Measurements from ENCODE around the gene PLCD3. TPM values are rescaled to one million over a fixed set of nuclear protein-coding genes. Genes with fewer than 3 reads are reported as not detected.

The PLCD3 gene
- polyA plus RNA-seq, 1 of the 3 experiments (the other 2 are of a cell fraction): 59.7 TPM

DNA sequence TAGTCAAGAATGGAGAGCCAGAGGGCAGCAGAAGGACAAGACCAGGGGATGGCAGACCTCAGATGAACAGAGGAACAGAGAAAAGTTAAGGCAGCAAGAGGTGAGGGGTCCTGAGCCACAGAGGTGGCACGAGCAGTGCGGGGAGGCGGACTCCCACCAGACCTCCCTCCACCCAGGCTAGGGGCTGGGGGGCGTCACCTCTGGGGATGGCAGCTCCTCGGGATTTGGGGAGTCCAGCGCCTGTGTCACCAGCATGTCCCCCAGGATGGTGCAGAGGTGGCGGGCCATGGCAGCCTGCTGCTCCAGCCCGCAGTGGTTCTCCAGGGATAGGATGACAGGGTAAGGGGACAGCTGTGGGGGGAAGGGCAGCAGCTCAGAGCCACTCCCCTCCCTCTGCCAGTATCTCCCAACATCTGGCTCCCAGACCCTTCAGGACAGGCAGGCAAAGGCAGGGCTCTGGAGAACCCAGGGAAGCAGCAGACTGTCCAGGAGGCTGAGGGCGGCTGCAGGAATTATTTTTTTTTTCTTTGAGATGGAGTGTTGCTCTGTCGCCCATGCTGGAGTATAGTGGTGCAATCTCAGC lies 15.8 kb downstream of the PLCD3 start (continued):
- peak; percentile 92 for TF ChIP-seq CHD2 (IDR thresholded peaks at IDR 0.05; ENCODE audit: low read length, partially characterized antibody)
- no peak for TF ChIP-seq SMC3 (IDR thresholded peaks at IDR 0.05; ENCODE audit: low read depth, low read length)
- TF ChIP-seq, protein P1, sequence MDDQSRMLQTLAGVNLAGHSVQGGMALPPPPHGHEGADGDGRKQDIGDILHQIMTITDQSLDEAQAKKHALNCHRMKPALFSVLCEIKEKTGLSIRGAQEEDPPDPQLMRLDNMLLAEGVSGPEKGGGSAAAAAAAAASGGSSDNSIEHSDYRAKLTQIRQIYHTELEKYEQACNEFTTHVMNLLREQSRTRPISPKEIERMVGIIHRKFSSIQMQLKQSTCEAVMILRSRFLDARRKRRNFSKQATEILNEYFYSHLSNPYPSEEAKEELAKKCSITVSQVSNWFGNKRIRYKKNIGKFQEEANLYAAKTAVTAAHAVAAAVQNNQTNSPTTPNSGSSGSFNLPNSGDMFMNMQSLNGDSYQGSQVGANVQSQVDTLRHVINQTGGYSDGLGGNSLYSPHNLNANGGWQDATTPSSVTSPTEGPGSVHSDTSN (IDR thresholded peaks at IDR 0.05): no peak

DNA sequence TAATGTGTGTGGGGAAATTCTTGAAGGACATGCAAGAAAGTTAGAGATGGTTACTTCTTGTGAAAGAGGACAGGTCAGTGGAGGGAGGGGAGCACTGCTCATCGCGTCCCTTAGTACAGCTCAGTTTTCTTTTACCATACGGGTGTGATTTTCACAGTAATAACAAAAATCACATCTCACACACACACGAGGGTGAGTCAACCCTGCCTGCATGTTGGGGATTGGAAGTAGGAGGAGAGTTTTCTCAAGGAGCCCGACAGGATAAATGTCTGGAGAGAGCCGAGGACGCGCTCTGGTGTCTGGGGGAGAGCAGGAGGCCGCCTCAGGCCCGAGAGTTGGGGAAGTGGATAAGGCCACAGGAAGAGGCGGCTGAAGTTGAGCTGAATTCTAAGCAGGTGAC lies 16.4 kb downstream of the PLCD3 start:
- Histone ChIP-seq H3F3A (replicated peaks; ENCODE audit: insufficient read depth) (peaks cover 5% of the 10 kb centered on the region), H3K36me3 (replicated peaks in 1 of 2; ENCODE audit: control insufficient read depth in 1 of 2, insufficient read depth in 2 of 2, low read length in 1 of 2) (peaks cover 5 to 23% of the 10 kb centered on the region in 2 experiments), H3K9ac (no peak overlapping the region), H3K27ac (ENCODE audit: low read depth in 2 of 2, low read length in 1 of 2) (no peak overlapping the region; a peak in 1 of 4 replicates), H3K9me2 (no peaks in the 10 kb centered on the region), H3K4me1 (ENCODE audit: control insufficient read depth in 1 of 2, insufficient read depth in 2 of 2, low read depth in 1 of 2, low read length in 1 of 2) (peaks cover 0 to 30% of the 10 kb centered on the region in 2 experiments; a peak in 1 of 4 replicates), H2AFZ (ENCODE audit: low read depth) (no peak overlapping the region), H4K20me1 (ENCODE audit: insufficient read depth) (no peaks in the 10 kb centered on the region), H3K4me3 (ENCODE audit: low read depth in 2 of 2, low read length in 1 of 2) (no peak overlapping the region), H3K27me3 (ENCODE audit: insufficient read depth) (no peaks in the 10 kb centered on the region), H3K79me2 (ENCODE audit: insufficient read depth) (no peaks in the 10 kb centered on the region), H3K9me3 (no peaks in the 10 kb centered on the region), H3K4me2 (no peak overlapping the region)
- POLR2A ChIA-PET: no interaction called here
- TF ChIP-seq, protein P2, sequence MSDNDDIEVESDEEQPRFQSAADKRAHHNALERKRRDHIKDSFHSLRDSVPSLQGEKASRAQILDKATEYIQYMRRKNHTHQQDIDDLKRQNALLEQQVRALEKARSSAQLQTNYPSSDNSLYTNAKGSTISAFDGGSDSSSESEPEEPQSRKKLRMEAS (IDR thresholded peaks at IDR 0.05; ENCODE audit: low read depth): no peak
- TF ChIP-seq ELF1 (IDR thresholded peaks at IDR 0.05) (no peak), RAD21 (IDR thresholded peaks at IDR 0.05; ENCODE audit: low read length) (no peak), NFIC (IDR thresholded peaks at IDR 0.05; ENCODE audit: borderline replicate concordance) (no peak), RXRA (IDR thresholded peaks at IDR 0.05; ENCODE audit: borderline replicate concordance, low read depth) (no peak), TEAD4 (IDR thresholded peaks at IDR 0.05; ENCODE audit: borderline replicate concordance, insufficient read depth) (no peak), TCF12 (IDR thresholded peaks at IDR 0.05) (no peak), CHD2 (IDR thresholded peaks at IDR 0.05; ENCODE audit: low read length, partially characterized antibody) (no peak), RCOR1 (IDR thresholded peaks at IDR 0.05; ENCODE audit: low read length) (no peak), TAF1 (IDR thresholded peaks at IDR 0.05; ENCODE audit: borderline replicate concordance, low read depth, low read length) (no peak)
- TF ChIP-seq, protein P3, sequence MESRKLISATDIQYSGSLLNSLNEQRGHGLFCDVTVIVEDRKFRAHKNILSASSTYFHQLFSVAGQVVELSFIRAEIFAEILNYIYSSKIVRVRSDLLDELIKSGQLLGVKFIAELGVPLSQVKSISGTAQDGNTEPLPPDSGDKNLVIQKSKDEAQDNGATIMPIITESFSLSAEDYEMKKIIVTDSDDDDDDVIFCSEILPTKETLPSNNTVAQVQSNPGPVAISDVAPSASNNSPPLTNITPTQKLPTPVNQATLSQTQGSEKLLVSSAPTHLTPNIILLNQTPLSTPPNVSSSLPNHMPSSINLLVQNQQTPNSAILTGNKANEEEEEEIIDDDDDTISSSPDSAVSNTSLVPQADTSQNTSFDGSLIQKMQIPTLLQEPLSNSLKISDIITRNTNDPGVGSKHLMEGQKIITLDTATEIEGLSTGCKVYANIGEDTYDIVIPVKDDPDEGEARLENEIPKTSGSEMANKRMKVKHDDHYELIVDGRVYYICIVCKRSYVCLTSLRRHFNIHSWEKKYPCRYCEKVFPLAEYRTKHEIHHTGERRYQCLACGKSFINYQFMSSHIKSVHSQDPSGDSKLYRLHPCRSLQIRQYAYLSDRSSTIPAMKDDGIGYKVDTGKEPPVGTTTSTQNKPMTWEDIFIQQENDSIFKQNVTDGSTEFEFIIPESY (IDR thresholded peaks at IDR 0.05; ENCODE audit: borderline replicate concordance, low read depth): no peak
- TF ChIP-seq, protein P4, sequence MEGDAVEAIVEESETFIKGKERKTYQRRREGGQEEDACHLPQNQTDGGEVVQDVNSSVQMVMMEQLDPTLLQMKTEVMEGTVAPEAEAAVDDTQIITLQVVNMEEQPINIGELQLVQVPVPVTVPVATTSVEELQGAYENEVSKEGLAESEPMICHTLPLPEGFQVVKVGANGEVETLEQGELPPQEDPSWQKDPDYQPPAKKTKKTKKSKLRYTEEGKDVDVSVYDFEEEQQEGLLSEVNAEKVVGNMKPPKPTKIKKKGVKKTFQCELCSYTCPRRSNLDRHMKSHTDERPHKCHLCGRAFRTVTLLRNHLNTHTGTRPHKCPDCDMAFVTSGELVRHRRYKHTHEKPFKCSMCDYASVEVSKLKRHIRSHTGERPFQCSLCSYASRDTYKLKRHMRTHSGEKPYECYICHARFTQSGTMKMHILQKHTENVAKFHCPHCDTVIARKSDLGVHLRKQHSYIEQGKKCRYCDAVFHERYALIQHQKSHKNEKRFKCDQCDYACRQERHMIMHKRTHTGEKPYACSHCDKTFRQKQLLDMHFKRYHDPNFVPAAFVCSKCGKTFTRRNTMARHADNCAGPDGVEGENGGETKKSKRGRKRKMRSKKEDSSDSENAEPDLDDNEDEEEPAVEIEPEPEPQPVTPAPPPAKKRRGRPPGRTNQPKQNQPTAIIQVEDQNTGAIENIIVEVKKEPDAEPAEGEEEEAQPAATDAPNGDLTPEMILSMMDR (IDR thresholded peaks at IDR 0.05): no peak
- TF ChIP-seq, protein P5, sequence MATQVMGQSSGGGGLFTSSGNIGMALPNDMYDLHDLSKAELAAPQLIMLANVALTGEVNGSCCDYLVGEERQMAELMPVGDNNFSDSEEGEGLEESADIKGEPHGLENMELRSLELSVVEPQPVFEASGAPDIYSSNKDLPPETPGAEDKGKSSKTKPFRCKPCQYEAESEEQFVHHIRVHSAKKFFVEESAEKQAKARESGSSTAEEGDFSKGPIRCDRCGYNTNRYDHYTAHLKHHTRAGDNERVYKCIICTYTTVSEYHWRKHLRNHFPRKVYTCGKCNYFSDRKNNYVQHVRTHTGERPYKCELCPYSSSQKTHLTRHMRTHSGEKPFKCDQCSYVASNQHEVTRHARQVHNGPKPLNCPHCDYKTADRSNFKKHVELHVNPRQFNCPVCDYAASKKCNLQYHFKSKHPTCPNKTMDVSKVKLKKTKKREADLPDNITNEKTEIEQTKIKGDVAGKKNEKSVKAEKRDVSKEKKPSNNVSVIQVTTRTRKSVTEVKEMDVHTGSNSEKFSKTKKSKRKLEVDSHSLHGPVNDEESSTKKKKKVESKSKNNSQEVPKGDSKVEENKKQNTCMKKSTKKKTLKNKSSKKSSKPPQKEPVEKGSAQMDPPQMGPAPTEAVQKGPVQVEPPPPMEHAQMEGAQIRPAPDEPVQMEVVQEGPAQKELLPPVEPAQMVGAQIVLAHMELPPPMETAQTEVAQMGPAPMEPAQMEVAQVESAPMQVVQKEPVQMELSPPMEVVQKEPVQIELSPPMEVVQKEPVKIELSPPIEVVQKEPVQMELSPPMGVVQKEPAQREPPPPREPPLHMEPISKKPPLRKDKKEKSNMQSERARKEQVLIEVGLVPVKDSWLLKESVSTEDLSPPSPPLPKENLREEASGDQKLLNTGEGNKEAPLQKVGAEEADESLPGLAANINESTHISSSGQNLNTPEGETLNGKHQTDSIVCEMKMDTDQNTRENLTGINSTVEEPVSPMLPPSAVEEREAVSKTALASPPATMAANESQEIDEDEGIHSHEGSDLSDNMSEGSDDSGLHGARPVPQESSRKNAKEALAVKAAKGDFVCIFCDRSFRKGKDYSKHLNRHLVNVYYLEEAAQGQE (IDR thresholded peaks at IDR 0.05; ENCODE audit: low read depth, low read length): no peak
- 90% methylated on average over 11 of the region's 11 CpGs for WGBS (ENCODE audit: low lambda C conversion rate)
- no peak for DNase-seq
- CTCF ChIA-PET: interaction anchor here (0.7 to 9.1 kb wide), 6 partner anchors 16 to 103 kb away, joined by 3 to 169 read pairs (median 4); partner anchors contain the start of genes ACBD4 and PLCD3
